ENCODE results near the gene OR10H1.
"Not testable (repeated sequence)": the region's sequence is repeated elsewhere in the genome, so short reads cannot be mapped to it uniquely, and the experiment has no call there.

Gene OR10H1

DNA sequence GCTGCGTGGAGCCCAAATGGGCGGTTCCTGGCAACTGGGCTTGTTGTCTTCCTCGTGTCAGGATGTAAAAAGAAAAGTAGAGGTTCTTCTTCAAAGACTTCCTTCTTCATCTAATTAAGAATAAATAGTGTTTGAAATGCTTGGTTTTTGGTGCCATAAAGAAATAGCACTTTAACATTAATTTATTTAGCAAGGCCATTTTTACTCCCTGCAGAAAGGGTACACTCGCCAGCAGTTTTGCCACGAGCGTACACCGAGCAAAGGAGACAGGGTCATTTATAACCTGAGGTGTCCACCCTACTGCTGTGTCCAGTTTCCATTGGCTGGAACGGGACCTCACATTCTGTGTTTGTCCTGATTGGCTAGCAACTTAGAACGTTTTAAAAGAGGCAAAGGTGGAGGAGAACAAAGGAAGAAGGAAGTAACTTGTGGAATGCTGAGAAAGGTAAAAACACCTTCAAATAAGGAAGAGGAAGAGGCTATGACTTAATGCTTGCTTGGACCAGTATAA lies 21.8 kb upstream of the OR10H1 start:
- no peaks in the 10 kb centered on the region for H3K9me3 Mint-ChIP-seq

DNA sequence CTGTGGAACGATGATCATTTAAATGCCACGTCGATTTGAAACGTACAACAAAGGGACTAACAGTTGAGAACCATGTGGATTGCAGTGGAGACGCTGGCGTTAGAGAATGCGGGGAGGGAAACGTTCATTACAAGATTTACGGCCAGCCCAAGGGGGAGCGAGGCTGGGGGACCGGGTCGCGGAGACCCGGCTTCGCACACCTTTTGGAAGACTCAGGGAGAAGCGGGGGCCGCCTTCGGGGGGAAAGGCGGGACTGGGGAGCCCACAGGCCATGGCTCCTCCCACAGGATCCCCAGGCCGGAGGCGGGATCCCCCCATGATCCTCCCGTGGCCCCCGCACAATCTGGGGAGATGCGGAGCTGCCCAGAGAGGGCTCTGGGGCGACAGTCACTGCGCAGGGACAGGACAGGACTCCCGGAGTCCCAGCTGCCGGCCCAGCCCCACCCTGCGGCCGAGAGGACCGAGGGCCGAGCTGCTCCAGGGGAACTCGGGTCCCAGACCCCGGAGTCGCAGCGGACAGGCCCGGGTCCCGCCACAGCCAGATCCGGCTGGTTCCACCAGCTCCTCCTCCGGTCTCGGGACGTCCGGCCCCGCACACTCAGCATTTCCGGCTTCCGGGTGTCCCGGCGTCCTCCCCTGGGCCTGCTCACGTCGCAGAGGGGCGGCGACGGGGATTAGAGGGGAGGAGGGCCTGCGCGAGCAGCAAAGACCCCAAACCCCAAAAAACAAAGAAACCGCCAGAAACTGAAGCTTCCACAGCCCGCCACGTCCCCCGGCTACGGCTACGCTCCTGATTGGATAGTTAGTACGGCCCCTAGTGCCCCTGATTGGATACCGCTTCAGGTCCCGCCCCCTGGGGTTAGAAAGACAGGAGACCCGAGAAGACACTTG lies 21.1 kb upstream of the OR10H1 start:
- DNase-seq: peak; percentile 94
- H3K36me3 Mint-ChIP-seq: no peaks in the 10 kb centered on the region

More for the DNA sequence above, 21.8 kb upstream of the OR10H1 start:
- DNase-seq (no peak), ATAC-seq (replicated peaks) (peak; percentile 24 to 26)
- Mint-ChIP-seq H3K36me3 (no peaks in the 10 kb centered on the region), H3K27me3 (peaks cover 0 to 3% of the 10 kb centered on the region in 2 donors), H3K27ac (peak overlapping the region; percentile 97), H3K4me1 (peaks cover 9 to 11% of the 10 kb centered on the region in 2 donors), H3K4me3 (peak overlapping the region; percentile 88 to 91)

DNA sequence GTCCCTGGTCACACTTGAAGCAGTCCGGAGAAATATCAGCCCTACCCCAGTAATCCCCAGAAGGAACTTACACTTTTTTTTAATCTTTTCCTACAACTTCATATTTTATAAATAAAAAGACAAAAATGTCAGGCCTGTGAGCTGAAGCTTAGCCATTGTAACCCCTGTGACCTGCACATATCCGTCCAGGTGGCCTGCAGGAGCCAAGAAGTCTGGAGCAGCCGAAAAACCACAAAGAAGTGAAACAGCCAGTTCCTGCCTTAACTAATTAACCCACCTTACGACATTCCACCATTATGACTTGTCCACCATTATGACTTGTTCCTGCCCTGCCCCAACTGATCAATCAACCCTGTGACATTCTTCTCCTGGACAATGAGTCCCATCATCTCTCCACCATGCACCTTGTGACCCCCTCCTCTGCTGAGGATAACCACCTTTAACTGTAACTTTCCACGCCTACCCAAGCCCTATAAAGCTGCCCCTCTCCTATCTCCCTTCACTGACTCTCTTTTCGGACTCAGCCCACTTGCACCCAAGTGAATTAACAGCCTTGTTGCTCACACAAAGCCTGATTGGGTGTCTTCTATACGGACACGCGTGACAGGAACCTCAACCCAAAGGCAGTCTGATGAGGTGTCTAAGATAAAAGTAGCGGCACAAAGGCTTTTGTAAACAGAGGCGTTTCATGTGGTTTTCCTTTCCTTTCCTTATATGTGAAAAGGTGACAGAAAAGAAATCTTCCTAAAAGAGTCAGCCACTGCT lies 20.3 kb upstream of the OR10H1 start:
- not testable (repeated sequence) for ATAC-seq (replicated peaks); H3K27me3 Mint-ChIP-seq; H3K36me3 Mint-ChIP-seq; DNase-seq; H3K9me3 Mint-ChIP-seq
- peak overlapping the region; percentile 97 for H3K27ac Mint-ChIP-seq
- peak overlapping the region; percentile 88 to 91 for H3K4me3 Mint-ChIP-seq
- H3K4me1 Mint-ChIP-seq: peaks cover 9 to 11% of the 10 kb centered on the region in 2 donors

More for the DNA sequence above, 21.1 kb upstream of the OR10H1 start:
- Mint-ChIP-seq H3K27me3 (no peaks in the 10 kb centered on the region), H3K4me3 (peak overlapping the region; percentile 88 to 91), H3K4me1 (peaks cover 9 to 11% of the 10 kb centered on the region in 2 donors), H3K9me3 (no peaks in the 10 kb centered on the region), H3K27ac (peak overlapping the region; percentile 97)
- ATAC-seq (replicated peaks): peak; percentile 95

DNA sequence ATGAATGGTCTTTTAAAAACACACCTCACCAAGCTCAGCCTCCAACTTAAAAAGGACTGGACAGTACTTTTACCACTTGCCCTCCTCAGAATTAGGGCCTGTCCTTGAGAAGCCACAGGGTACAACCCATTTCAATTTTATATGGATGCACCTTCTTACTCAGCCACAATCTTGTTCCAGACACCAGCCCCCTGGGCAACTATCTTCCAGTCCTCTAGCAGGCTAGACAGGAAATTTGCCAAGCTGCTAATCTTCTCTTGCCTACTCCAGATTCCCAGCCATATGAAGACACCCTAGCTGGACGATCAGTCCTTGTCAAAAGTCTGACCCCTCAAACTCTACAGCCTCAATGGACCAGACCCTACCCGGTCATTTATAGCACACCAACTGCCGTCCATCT lies 18.8 kb upstream of the OR10H1 start:
- peaks cover 12% of the 10 kb centered on the region in 2 donors for H3K27me3 Mint-ChIP-seq
- H3K9me3 Mint-ChIP-seq; H3K27ac Mint-ChIP-seq; DNase-seq; ATAC-seq (replicated peaks); H3K36me3 Mint-ChIP-seq; H3K4me3 Mint-ChIP-seq: not testable (repeated sequence)
- H3K4me1 Mint-ChIP-seq: peaks cover 9 to 11% of the 10 kb centered on the region in 2 donors

DNA sequence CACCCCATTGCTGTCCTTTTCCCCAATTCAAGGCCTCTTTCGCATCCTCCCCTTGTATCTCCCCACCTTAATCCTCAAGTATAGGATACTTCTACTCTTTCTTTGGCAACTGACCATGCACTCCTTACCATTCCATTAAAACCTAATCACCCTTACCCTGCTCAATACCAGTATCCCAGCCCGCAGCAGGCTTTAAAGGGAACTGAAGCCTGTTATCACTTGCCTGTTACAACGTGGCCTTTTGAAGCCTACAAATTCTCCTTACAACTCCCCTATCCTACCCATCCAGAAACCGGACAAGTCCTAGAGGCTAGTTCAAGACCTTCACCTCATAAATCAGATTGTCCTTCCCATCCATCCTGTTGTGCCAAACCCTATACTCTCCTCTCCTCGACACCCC lies 16.2 kb upstream of the OR10H1 start:
- DNase-seq: no peak
- H3K4me3 Mint-ChIP-seq: no peak overlapping the region
- peaks cover 6 to 8% of the 10 kb centered on the region in 2 donors for H3K4me1 Mint-ChIP-seq
- peaks cover 18% of the 10 kb centered on the region in 2 donors for H3K27me3 Mint-ChIP-seq
- no peak overlapping the region for H3K27ac Mint-ChIP-seq
- no peaks in the 10 kb centered on the region for H3K9me3 Mint-ChIP-seq
- no peak for ATAC-seq (replicated peaks)
- H3K36me3 Mint-ChIP-seq: no peaks in the 10 kb centered on the region

DNA sequence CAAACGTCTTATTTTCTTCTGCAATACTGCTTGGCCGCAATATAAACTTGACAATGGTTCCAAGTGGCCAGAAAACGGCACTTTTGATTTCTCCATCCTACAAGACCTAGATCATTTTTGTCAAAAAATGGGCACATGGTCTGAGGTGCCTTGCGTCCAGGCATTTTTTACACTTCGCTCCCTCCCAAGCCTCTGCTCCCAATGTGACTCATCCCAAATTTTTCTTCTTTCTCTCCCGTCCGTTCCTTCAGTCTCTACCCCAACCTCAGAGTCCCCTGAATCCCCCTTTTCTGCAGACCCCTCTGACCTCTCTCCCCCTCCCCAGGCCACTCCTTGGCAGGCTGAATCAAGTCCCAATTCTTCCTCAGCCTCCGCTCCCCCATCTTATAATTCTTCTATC lies 14.3 kb upstream of the OR10H1 start:
- no peaks in the 10 kb centered on the region for H3K36me3 Mint-ChIP-seq
- H3K4me3 Mint-ChIP-seq: no peak overlapping the region
- DNase-seq (no peak), ATAC-seq (replicated peaks) (no peak)
- no peak overlapping the region for H3K27ac Mint-ChIP-seq
- H3K27me3 Mint-ChIP-seq: peaks cover 18% of the 10 kb centered on the region in 2 donors
- H3K4me1 Mint-ChIP-seq: peaks cover 0 to 2% of the 10 kb centered on the region in 2 donors
- no peaks in the 10 kb centered on the region for H3K9me3 Mint-ChIP-seq

DNA sequence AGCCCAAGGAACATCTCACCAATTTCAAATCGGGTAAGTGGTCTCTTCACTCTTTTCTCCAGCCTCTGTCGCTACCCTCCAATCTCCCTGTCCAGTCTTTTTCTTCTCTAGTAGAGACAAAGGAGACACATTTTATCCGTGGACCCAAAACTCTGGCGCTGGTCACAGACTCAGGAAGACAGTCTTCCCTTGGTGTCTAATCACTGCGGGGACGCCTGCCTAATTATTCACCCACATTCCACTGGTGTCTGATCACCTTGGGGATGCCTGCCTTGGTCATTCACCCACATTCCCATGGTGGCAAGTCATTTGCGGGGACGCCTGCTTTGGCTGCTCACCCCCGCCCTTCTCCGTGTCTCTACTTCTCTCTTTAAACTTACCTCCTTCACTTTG lies 13.8 kb upstream of the OR10H1 start:
- ATAC-seq (replicated peaks): no peak
- Mint-ChIP-seq H3K9me3 (no peaks in the 10 kb centered on the region), H3K4me3 (no peak overlapping the region), H3K4me1 (peaks cover 0 to 2% of the 10 kb centered on the region in 2 donors), H3K27me3 (peaks cover 18% of the 10 kb centered on the region in 2 donors), H3K27ac (no peak overlapping the region), H3K36me3 (no peaks in the 10 kb centered on the region)
- no peak for DNase-seq

DNA sequence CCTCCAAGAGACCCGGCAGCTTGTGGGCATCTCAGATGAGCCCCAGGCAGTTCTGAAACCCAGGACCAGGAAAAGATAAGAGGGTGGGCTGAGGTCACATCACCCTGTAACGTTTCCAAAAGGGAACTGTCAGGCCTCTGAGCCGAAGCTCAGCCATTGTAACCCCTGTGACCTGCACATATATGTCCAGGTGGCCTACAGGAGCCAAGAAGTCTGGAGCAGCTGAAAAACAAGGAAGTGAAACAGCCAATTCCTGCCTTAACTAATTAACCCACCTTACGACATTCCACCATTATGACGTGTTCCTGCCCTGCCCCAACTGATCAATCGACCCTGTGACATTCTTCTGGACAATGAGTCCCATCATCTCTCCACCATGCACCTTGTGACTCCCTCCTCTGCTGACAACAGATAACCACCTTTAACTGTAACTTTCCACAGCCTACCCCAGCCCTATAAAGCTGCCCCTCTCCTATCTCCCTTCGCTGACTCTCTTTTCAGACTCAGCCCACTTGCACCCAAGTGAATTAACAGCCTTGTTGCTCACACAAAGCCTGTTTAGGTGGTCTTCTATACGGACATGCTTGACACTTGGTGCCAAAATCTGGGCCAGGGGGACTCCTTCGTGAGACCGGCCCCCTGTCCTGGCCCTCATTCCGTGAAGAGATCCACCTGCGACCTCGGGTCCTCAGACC lies 13.3 kb upstream of the OR10H1 start:
- not testable (repeated sequence) for H3K9me3 Mint-ChIP-seq; DNase-seq; ATAC-seq (replicated peaks); H3K27ac Mint-ChIP-seq; H3K36me3 Mint-ChIP-seq; H3K4me3 Mint-ChIP-seq; H3K4me1 Mint-ChIP-seq
- H3K27me3 Mint-ChIP-seq: peaks cover 18% of the 10 kb centered on the region in 2 donors

DNA sequence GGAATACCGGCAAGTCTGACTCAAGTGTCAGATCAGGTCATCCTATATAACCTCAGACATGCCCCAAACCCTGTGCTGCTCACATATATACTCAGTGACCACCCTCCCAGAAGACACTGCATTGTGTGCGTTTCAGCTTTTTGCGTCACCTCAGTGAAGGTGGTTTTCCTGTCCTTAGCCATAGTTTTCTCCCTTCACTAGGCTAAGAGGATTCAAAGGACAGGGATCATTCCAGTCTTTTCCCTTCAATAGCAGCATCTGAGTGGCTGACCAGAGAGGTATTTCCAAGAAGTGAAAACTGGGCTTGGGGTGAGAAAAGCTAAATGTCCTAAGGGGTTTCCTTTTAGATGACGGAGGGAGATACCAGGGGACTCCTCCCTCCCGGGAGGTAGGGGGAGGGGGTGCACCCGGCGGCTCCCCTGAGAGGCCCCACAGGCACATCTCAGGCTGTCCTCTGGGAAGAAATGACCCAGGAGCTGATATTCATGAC lies 12.7 kb upstream of the OR10H1 start:
- ATAC-seq (replicated peaks): no peak
- no peak overlapping the region for H3K27ac Mint-ChIP-seq
- no peaks in the 10 kb centered on the region for H3K9me3 Mint-ChIP-seq
- H3K36me3 Mint-ChIP-seq: no peaks in the 10 kb centered on the region
- H3K4me1 Mint-ChIP-seq: peaks cover 0 to 2% of the 10 kb centered on the region in 2 donors
- no peak overlapping the region for H3K4me3 Mint-ChIP-seq
- peaks cover 18% of the 10 kb centered on the region in 2 donors for H3K27me3 Mint-ChIP-seq
- DNase-seq: no peak

DNA sequence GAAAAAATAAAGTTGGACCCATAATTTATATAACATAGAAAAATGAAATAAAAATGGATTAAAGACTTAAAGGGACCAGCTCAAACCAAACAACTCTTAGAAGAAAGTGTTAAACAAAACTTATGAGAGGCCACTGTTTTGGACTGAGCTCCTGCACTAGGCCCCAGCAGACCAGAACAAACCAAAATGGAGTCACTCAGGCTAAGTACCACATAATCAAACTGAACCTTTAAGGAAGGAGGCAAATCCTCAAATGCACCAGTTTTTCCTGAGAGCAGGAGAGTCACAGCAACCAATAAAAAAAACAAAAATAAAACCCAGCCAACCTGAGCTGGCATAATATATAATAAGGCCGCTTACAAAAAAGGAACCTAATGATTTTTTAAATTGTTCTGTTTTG lies 10.3 kb upstream of the OR10H1 start:
- no peak overlapping the region for H3K4me3 Mint-ChIP-seq
- peaks cover 18 to 24% of the 10 kb centered on the region in 2 donors for H3K27me3 Mint-ChIP-seq
- peaks cover 0 to 2% of the 10 kb centered on the region in 2 donors for H3K4me1 Mint-ChIP-seq
- no peaks in the 10 kb centered on the region for H3K9me3 Mint-ChIP-seq
- ATAC-seq (replicated peaks): no peak
- H3K27ac Mint-ChIP-seq: no peak overlapping the region
- H3K36me3 Mint-ChIP-seq: no peaks in the 10 kb centered on the region
- DNase-seq: no peak

DNA sequence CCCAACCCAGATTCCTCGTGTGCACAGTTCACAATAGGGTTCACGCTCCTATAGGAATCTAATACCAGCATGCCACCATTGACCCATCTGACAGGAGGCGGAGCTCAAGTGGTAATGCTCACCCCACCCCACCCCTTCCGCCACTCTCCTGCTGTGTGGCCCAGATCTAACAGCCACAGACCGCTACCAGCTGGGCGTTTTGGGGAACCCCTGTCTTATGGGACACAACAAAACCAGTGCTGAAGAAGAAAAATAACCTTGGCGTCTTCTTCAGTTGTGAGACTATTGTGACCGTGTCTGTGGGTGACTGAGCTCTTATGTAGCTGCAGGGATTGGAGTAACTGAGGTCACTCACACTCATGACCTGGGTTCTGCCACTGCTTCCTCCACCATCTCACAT lies 5.2 kb upstream of the OR10H1 start:
- no peak overlapping the region for H3K4me3 Mint-ChIP-seq
- DNase-seq (no peak), ATAC-seq (replicated peaks) (no peak)
- peaks cover 8 to 27% of the 10 kb centered on the region in 2 donors for H3K27me3 Mint-ChIP-seq
- no peaks in the 10 kb centered on the region for H3K4me1 Mint-ChIP-seq
- H3K36me3 Mint-ChIP-seq: no peaks in the 10 kb centered on the region
- H3K9me3 Mint-ChIP-seq: no peaks in the 10 kb centered on the region
- no peak overlapping the region for H3K27ac Mint-ChIP-seq

DNA sequence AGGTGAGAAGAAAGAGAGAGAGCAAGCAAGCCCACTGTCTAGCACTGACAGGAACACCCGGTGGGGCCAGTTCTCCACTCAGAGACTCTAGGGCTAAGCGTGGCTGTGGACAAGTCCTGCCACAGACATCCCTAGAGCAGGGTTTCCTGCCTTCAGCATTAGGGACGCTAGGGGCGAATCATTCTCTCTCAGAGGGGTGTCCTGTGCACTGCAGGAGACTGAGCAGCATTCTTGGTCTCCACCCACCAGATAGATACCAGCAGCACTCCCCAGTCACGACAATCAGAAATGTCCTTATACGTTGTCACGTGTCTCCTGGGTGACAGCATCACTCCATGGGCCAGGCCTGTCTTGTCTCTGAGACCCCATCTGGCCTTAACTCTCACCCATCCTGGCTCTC lies 1.5 kb downstream of the OR10H1 start:
- no peak overlapping the region for H3K4me3 Mint-ChIP-seq
- no peak overlapping the region for H3K27ac Mint-ChIP-seq
- no peak for DNase-seq
- H3K36me3 Mint-ChIP-seq: no peaks in the 10 kb centered on the region
- H3K27me3 Mint-ChIP-seq: peaks cover 40 to 59% of the 10 kb centered on the region in 2 donors
- ATAC-seq (replicated peaks): no peak
- no peaks in the 10 kb centered on the region for H3K9me3 Mint-ChIP-seq
- peaks cover 0 to 1% of the 10 kb centered on the region in 2 donors for H3K4me1 Mint-ChIP-seq

DNA sequence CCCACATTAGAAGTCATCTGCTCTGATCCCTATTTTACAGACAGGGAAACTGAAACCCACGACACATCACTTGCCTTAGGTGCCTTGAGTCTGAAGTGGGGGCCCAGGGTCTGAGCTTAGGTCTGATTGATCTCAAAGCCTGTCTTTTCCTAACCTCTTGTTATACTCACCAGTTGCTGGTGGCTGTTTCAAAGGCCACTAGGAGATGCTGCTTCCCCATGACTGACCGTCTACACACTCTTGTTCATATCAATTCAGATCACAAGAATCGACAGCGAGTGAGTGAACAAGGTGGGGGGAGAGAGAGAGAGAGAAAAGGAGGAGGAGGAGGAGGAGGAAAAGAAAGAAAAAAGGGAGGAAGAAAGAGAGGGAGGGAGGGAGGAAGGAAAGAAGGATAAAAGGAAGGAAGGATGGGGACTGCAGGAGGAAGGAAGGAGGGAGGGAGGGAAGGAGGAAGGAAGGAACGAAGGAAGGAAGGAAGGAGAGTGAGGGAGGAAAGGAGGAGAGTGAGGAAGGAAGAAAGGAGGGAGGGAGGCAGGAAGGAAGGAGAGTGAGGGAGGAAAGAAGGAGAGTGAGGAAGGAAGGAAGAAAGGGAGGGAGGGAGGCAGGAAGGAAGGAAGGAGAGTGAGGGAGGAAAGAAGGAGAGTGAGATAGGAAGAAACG lies 3.3 kb downstream of the OR10H1 start:
- Mint-ChIP-seq H3K36me3 (no peaks in the 10 kb centered on the region), H3K9me3 (no peaks in the 10 kb centered on the region), H3K27ac (no peak overlapping the region), H3K4me1 (peaks cover 0 to 1% of the 10 kb centered on the region in 2 donors), H3K27me3 (peaks cover 53 to 58% of the 10 kb centered on the region in 2 donors), H3K4me3 (no peak overlapping the region)
- DNase-seq (no peak), ATAC-seq (replicated peaks) (no peak)

All from stimulated activated naive B cell treated with anti-CD40 and anti-IgM and Interleukin-4, amounts not matched to agents 10 μg/mL and 1 μg/mL and 100 μg/mL, for 72 hours (primary cell).